Calu3 (cell line): Measurements from ENCODE around the gene IL37. TPM values are rescaled to one million over a fixed set of nuclear protein-coding genes. Genes with fewer than 3 reads are reported as not detected.

ENCODE experiments used
- BruUV-seq: library from RNA; stranded (reverse); fragments of 400-500 nt; replicated peaks from 2 replicates; lab custom pipeline; 2021; lab: Mats Ljungman, UMichigan
- CTCF ChIA-PET: fragments of 300-600 bp; sonication (Branson Sonifier 250); formaldehyde crosslinking; loops from one replicate; lab custom pipeline; 2022; ENCODE audit warnings: antibody characterized with exemption; lab: Charles Lee
- DNase-seq: peaks from one replicate; pipeline ENCODE4 v3.0.0; 2022
- H3K27ac Mint-ChIP-seq: one replicate; pipeline ENCODE4 v1.8.0; 2022; ENCODE audit warnings: mixed read lengths; ENCODE audit not compliant: unreplicated experiment
- H3K27me3 Mint-ChIP-seq: one replicate; pipeline ENCODE4 v1.8.0; 2022; ENCODE audit warnings: mixed read lengths; ENCODE audit not compliant: unreplicated experiment
- H3K36me3 Mint-ChIP-seq: one replicate; pipeline ENCODE4 v1.8.0; 2022; ENCODE audit warnings: mild to moderate bottlenecking, moderate library complexity, mixed read lengths; ENCODE audit not compliant: insufficient read depth, unreplicated experiment
- H3K4me1 Mint-ChIP-seq: one replicate; pipeline ENCODE4 v1.8.0; 2022; ENCODE audit warnings: mild to moderate bottlenecking, low read depth, mixed read lengths; ENCODE audit not compliant: unreplicated experiment
- H3K4me3 Mint-ChIP-seq: one replicate; pipeline ENCODE4 v1.8.0; 2022; ENCODE audit warnings: mild to moderate bottlenecking, low read depth, moderate library complexity, mixed read lengths; ENCODE audit not compliant: unreplicated experiment
- H3K9me3 Mint-ChIP-seq: one replicate; pipeline ENCODE4 v1.8.0; 2022; ENCODE audit warnings: low read depth, mixed read lengths; ENCODE audit not compliant: unreplicated experiment
- CTCF ChIP-seq: fragments of 200-600 bp; IDR thresholded peaks from one replicate; pipeline ENCODE4 v1.8.0; 2022; ENCODE audit warnings: antibody characterized with exemption; ENCODE audit not compliant: unreplicated experiment
- intact Hi-C: fragments of 100-400 bp; cut with micrococcal nuclease; formaldehyde crosslinking; loops from one replicate; pipeline ENCODE4 v1.10.0; 2022; ENCODE audit not compliant: unreplicated experiment
- total RNA-seq: library from RNA; stranded (reverse); gene quantifications from 2 replicates; pipeline ENCODE4 v1.2.3, GENCODE V29; 2022

IL37 gene
- total RNA-seq, 1 experiment from 2014 or later: 2.0 TPM

GRCh38 chr2:112940859-112941625, 30.1 kb downstream of the IL37 start:
- no peak for DNase-seq
- peaks cover 22% of the 10 kb centered on the region for H3K36me3 Mint-ChIP-seq
- no peaks in the 10 kb centered on the region for H3K27me3 Mint-ChIP-seq
- no TSS peak for BruUV-seq
- no peak for TF ChIP-seq CTCF
- no peaks in the 10 kb centered on the region for H3K9me3 Mint-ChIP-seq
- H3K27ac Mint-ChIP-seq: peak overlapping the region; percentile 44
- CTCF ChIA-PET: interaction anchor here (0.6 to 2.4 kb wide), 31 partner anchors 16 to 408 kb away, joined by 3 to 52 read pairs (median 5); partner anchors contain the start of genes IL1A, IL1B and SLC20A1
- intact Hi-C loops: loop anchor here (5.0 kb wide), 1 partner anchor 54 kb away; no protein-coding TSS in a partner anchor
- H3K4me1 Mint-ChIP-seq: peaks cover 65% of the 10 kb centered on the region
- no peak overlapping the region for H3K4me3 Mint-ChIP-seq

- H3K4me3 Mint-ChIP-seq: no peak overlapping the region
- H3K27ac Mint-ChIP-seq: peak overlapping the region; percentile 44
- H3K36me3 Mint-ChIP-seq: peaks cover 12% of the 10 kb centered on the region
- CTCF ChIA-PET: interaction anchor here (0.6 to 2.4 kb wide), 36 partner anchors 17 to 973 kb away, joined by 3 to 52 read pairs (median 4); partner anchors contain the start of genes IL1A, IL1B and SLC20A1
- H3K4me1 Mint-ChIP-seq: peaks cover 55% of the 10 kb centered on the region
- H3K27me3 Mint-ChIP-seq: no peaks in the 10 kb centered on the region
- peak; percentile 81 for TF ChIP-seq CTCF
- DNase-seq: peak; percentile 90
- intact Hi-C loops: loop anchor here (1.0 to 5.0 kb wide), 2 partner anchors 55 to 193 kb away; no protein-coding TSS in a partner anchor
- no TSS peak for BruUV-seq
- H3K9me3 Mint-ChIP-seq: no peaks in the 10 kb centered on the region
Measured at GRCh38 chr2:112941753-112942653, 31.0 kb downstream of the IL37 start.

GRCh38 chr2:112942654-112943002, 31.7 kb downstream of the IL37 start:
- H3K27ac Mint-ChIP-seq: peak overlapping the region; percentile 11
- CTCF ChIA-PET: interaction anchor here (1.0 to 2.4 kb wide), 20 partner anchors 16 to 342 kb away, joined by 3 to 52 read pairs (median 6); partner anchors contain the start of gene SLC20A1
- H3K36me3 Mint-ChIP-seq: peaks cover 12% of the 10 kb centered on the region
- peak; percentile 55 for DNase-seq
- no TSS peak for BruUV-seq
- intact Hi-C loops: loop anchor here (1.0 to 5.0 kb wide), 2 partner anchors 55 to 193 kb away; no protein-coding TSS in a partner anchor
- no peaks in the 10 kb centered on the region for H3K27me3 Mint-ChIP-seq
- H3K4me3 Mint-ChIP-seq: no peak overlapping the region
- TF ChIP-seq CTCF: no peak
- peaks cover 49% of the 10 kb centered on the region for H3K4me1 Mint-ChIP-seq
- no peaks in the 10 kb centered on the region for H3K9me3 Mint-ChIP-seq

- BruUV-seq: no TSS peak
- Mint-ChIP-seq H3K36me3 (no peaks in the 10 kb centered on the region), H3K4me1 (peaks cover 26% of the 10 kb centered on the region), H3K4me3 (no peak overlapping the region), H3K9me3 (no peaks in the 10 kb centered on the region), H3K27ac (no peak overlapping the region), H3K27me3 (no peaks in the 10 kb centered on the region)
- no peak for TF ChIP-seq CTCF
- DNase-seq: no peak
- CTCF ChIA-PET: no interaction called here
- intact Hi-C loops: loop anchor here (5.0 kb wide), 1 partner anchor 58 kb away; no protein-coding TSS in a partner anchor
Measured at GRCh38 chr2:112944971-112945370, 34.0 kb downstream of the IL37 start.
